Activated B cell treated with CpG ODN at 0.5 μM for 24 hours (primary cell): Measurements from ENCODE around the gene SETD4. TPM values are rescaled to one million over a fixed set of nuclear protein-coding genes. Genes with fewer than 3 reads are reported as not detected.

ENCODE experiments used
- ATAC-seq: fragments of 200-7000 bp; cut with Tn5 transposase; one replicate; pipeline ENCODE4 v1.10.0; 2021; ENCODE audit warnings: low read depth, mild to moderate bottlenecking, moderate library complexity
- CTCF ChIA-PET: fragments of 350-600 bp; sonication (Branson Sonifier 250); formaldehyde crosslinking; loops from one replicate; lab custom pipeline; 2021; ENCODE audit warnings: antibody characterized with exemption; lab: Charles Lee
- POLR2A ChIA-PET: fragments of 350-600 bp; sonication (Branson Sonifier 250); formaldehyde crosslinking; loops from one replicate; lab custom pipeline; 2021; ENCODE audit warnings: antibody characterized with exemption; lab: Charles Lee
- DNase-seq: peaks from one replicate; pipeline ENCODE4 v3.0.0; 2022
- H3K27ac Mint-ChIP-seq: one replicate; pipeline ENCODE4 v1.8.0; 2020; ENCODE audit warnings: mixed read lengths
- H3K27me3 Mint-ChIP-seq: one replicate; pipeline ENCODE4 v1.8.0; 2021; ENCODE audit warnings: mixed read lengths
- H3K36me3 Mint-ChIP-seq: one replicate; pipeline ENCODE4 v1.8.0; 2021; ENCODE audit warnings: low read depth, mixed read lengths
- H3K4me1 Mint-ChIP-seq: one replicate; pipeline ENCODE4 v1.8.0; 2021; ENCODE audit warnings: mixed read lengths
- H3K4me3 Mint-ChIP-seq: one replicate; pipeline ENCODE4 v1.8.0; 2020; ENCODE audit warnings: mild to moderate bottlenecking, mixed read lengths
- H3K9me3 Mint-ChIP-seq: one replicate; pipeline ENCODE4 v1.8.0; 2020; ENCODE audit warnings: mixed read lengths
- CTCF ChIP-seq: fragments of 200-600 bp; IDR thresholded peaks from one replicate; pipeline ENCODE4 v1.8.0; 2022; ENCODE audit warnings: antibody characterized with exemption, mild to moderate bottlenecking
- intact Hi-C: fragments of 100-400 bp; cut with micrococcal nuclease; formaldehyde crosslinking; loops from one replicate; pipeline ENCODE4 v1.15.1; 2024
- total RNA-seq: library from RNA; stranded (reverse); gene quantifications from 2 replicates; pipeline ENCODE4 v1.2.3, GENCODE V29; 2022

The SETD4 gene
- total RNA-seq, 1 donor from 2014 or later = 40.4 TPM

- Mint-ChIP-seq H3K36me3 (peaks cover 6% of the 10 kb centered on the region), H3K27ac (no peak overlapping the region), H3K4me1 (no peaks in the 10 kb centered on the region), H3K27me3 (no peaks in the 10 kb centered on the region), H3K4me3 (no peak overlapping the region), H3K9me3 (peaks cover 8% of the 10 kb centered on the region)
- ChIA-PET POLR2A (interaction anchor here (0.7 kb wide), 1 partner anchor 11 kb away, joined by 3 read pairs; no protein-coding TSS in a partner anchor), CTCF (no interaction called here)
- DNase-seq (no peak), ATAC-seq (no peak)
- intact Hi-C loops = no loop called here
- TF ChIP-seq CTCF = no peak
Measured at GRCh38 chr21:36089946-36090345, 29.6 kb upstream of the SETD4 start.

GRCh38 chr21:36087362-36088138 lies 27.2 kb upstream of the SETD4 start:
- CTCF ChIA-PET = interaction anchor here (1.5 kb wide), 1 partner anchor 15 kb away, joined by 4 read pairs; no protein-coding TSS in a partner anchor

GRCh38 chr21:36082237-36082664 lies 21.9 kb upstream of the SETD4 start:
- ChIA-PET POLR2A (interaction anchor here (0.6 to 5.0 kb wide), 2 partner anchors 22 to 263 kb away, joined by 6 to 19 read pairs; partner anchors contain the start of gene SETD4), CTCF (no interaction called here)
- Mint-ChIP-seq H3K36me3 (no peaks in the 10 kb centered on the region), H3K4me1 (peaks cover 23% of the 10 kb centered on the region), H3K9me3 (no peaks in the 10 kb centered on the region), H3K27ac (no peak overlapping the region), H3K4me3 (no peak overlapping the region), H3K27me3 (no peaks in the 10 kb centered on the region)
- ATAC-seq (no peak), DNase-seq (no peak)
- no peak for TF ChIP-seq CTCF
- intact Hi-C loops = no loop called here

More at GRCh38 chr21:36087362-36088138, 27.2 kb upstream of the SETD4 start:
- no peaks in the 10 kb centered on the region for H3K27me3 Mint-ChIP-seq
- no peak for DNase-seq
- no peaks in the 10 kb centered on the region for H3K9me3 Mint-ChIP-seq
- intact Hi-C loops = no loop called here
- H3K4me1 Mint-ChIP-seq = no peaks in the 10 kb centered on the region
- no peaks in the 10 kb centered on the region for H3K36me3 Mint-ChIP-seq
- ATAC-seq = no peak
- H3K4me3 Mint-ChIP-seq = no peak overlapping the region
- no peak for TF ChIP-seq CTCF
- POLR2A ChIA-PET = interaction anchor here (0.5 to 0.9 kb wide), 2 partner anchors 14 to 18 kb away, joined by 3 to 4 read pairs; partner anchors contain the start of gene CBR1
- no peak overlapping the region for H3K27ac Mint-ChIP-seq

GRCh38 chr21:36080386-36080785 lies 20.1 kb upstream of the SETD4 start:
- Mint-ChIP-seq H3K36me3 (no peaks in the 10 kb centered on the region), H3K4me3 (no peak overlapping the region), H3K4me1 (peaks cover 34% of the 10 kb centered on the region), H3K27me3 (no peaks in the 10 kb centered on the region), H3K27ac (no peak overlapping the region), H3K9me3 (no peaks in the 10 kb centered on the region)
- CTCF ChIA-PET = interaction anchor here (1.0 kb wide), 1 partner anchor 24 kb away, joined by 3 read pairs; no protein-coding TSS in a partner anchor
- POLR2A ChIA-PET = interaction anchor here (0.5 to 5.0 kb wide), 3 partner anchors 10 to 898 kb away, joined by 3 to 19 read pairs (median 5); partner anchors contain the start of gene SETD4
- intact Hi-C loops = no loop called here
- DNase-seq (no peak), ATAC-seq (no peak)
- TF ChIP-seq CTCF = no peak

GRCh38 chr21:36079671-36080070 lies 19.3 kb upstream of the SETD4 start:
- intact Hi-C loops = no loop called here
- POLR2A ChIA-PET = interaction anchor here (0.5 to 5.0 kb wide), 4 partner anchors 10 to 898 kb away, joined by 3 to 19 read pairs (median 10); partner anchors contain the start of genes CBR1 and SETD4
- Mint-ChIP-seq H3K27me3 (no peaks in the 10 kb centered on the region), H3K27ac (peak overlapping the region; percentile 82), H3K36me3 (no peaks in the 10 kb centered on the region), H3K4me1 (peaks cover 34% of the 10 kb centered on the region), H3K4me3 (no peak overlapping the region), H3K9me3 (no peaks in the 10 kb centered on the region)
- CTCF ChIA-PET = no interaction called here
- no peak for TF ChIP-seq CTCF
- ATAC-seq (no peak), DNase-seq (no peak)
